Trophoblast cell (in vitro differentiated cells and primary cell): Measurements from ENCODE around the gene NDRG3.

ENCODE experiments used
- DNase-seq, 2 donors: peaks; one replicate each; pipeline ENCODE4 v3.0.0-alpha.2; 2016
- H2AFZ ChIP-seq: 2 replicates; pipeline ENCODE4 v1.6.1; 2013; ENCODE audit warnings: low read length, moderate library complexity, mild to moderate bottlenecking; ENCODE audit not compliant: insufficient read depth, poor library complexity
- H2AK5ac ChIP-seq: 2 replicates; pipeline ENCODE4 v1.6.1; 2013; ENCODE audit warnings: mild to moderate bottlenecking, low read length
- H2BK120ac ChIP-seq: 2 replicates; pipeline ENCODE4 v1.6.1; 2013; ENCODE audit warnings: low read length, mild to moderate bottlenecking, moderate library complexity; ENCODE audit not compliant: insufficient read depth, poor library complexity
- H2BK12ac ChIP-seq: 2 replicates; pipeline ENCODE4 v1.6.1; 2013; ENCODE audit warnings: mild to moderate bottlenecking, low read length, moderate library complexity
- H2BK5ac ChIP-seq: 2 replicates; pipeline ENCODE4 v1.6.1; 2013; ENCODE audit warnings: low read length, low read depth, moderate library complexity, mild to moderate bottlenecking; ENCODE audit not compliant: poor library complexity
- H3K14ac ChIP-seq: 2 replicates; pipeline ENCODE4 v1.6.1; 2013; ENCODE audit warnings: mild to moderate bottlenecking, low read length
- H3K18ac ChIP-seq: 2 replicates; pipeline ENCODE4 v1.6.1; 2013; ENCODE audit warnings: mild to moderate bottlenecking, low read length
- H3K23ac ChIP-seq: 2 replicates; pipeline ENCODE4 v1.6.1; 2013; ENCODE audit warnings: low read length
- H3K27ac ChIP-seq: 2 replicates; pipeline ENCODE4 v1.5.1; 2013; ENCODE audit warnings: low read depth, mild to moderate bottlenecking, inconsistent platforms, low read length, moderate library complexity
- H3K27me3 ChIP-seq: 2 replicates; pipeline ENCODE4 v1.6.1; 2013; ENCODE audit warnings: inconsistent platforms, mild to moderate bottlenecking, low read length, moderate library complexity; ENCODE audit not compliant: insufficient read depth
- H3K36me3 ChIP-seq, 2 experiments: 1 replicate in 1 of 2; 2 replicates in 1 of 2; pipeline ENCODE4 v1.6.1; 2013; ENCODE audit warnings: low read length in 2 of 2, mild to moderate bottlenecking in 2 of 2, moderate library complexity in 1 of 2; ENCODE audit not compliant: insufficient read depth in 2 of 2, control insufficient read depth in 1 of 2
- H3K4ac ChIP-seq: 2 replicates; pipeline ENCODE4 v1.6.1; 2013; ENCODE audit warnings: low read depth, mild to moderate bottlenecking, low read length, moderate library complexity
- H3K4me1 ChIP-seq, 2 experiments: 1 replicate in 1 of 2; 2 replicates in 1 of 2; pipeline ENCODE4 v1.6.1; 2013; ENCODE audit warnings: low read length in 2 of 2, mild to moderate bottlenecking in 2 of 2, moderate library complexity in 1 of 2; ENCODE audit not compliant: insufficient read depth in 2 of 2, control insufficient read depth in 1 of 2
- H3K4me2 ChIP-seq: 2 replicates; pipeline ENCODE4 v1.6.1; 2013; ENCODE audit warnings: inconsistent platforms, mild to moderate bottlenecking, low read length, moderate library complexity
- H3K4me3 ChIP-seq: 2 replicates; pipeline ENCODE4 v1.5.1; 2013; ENCODE audit warnings: mild to moderate bottlenecking, low read depth, low read length, inconsistent platforms
- H3K79me1 ChIP-seq: one replicate; pipeline ENCODE4 v1.6.1; 2013; ENCODE audit warnings: low read length
- H3K79me2 ChIP-seq: 2 replicates; pipeline ENCODE4 v1.6.1; 2013; ENCODE audit warnings: low read length, mild to moderate bottlenecking; ENCODE audit not compliant: control insufficient read depth, insufficient read depth, poor library complexity
- H3K9ac ChIP-seq: 2 replicates; pipeline ENCODE4 v1.6.1; 2013; ENCODE audit warnings: mild to moderate bottlenecking, low read length
- H3K9me3 ChIP-seq: 2 replicates; pipeline ENCODE4 v1.6.1; 2013; ENCODE audit warnings: low read depth, mild to moderate bottlenecking, control low read depth, inconsistent platforms, low read length; ENCODE audit not compliant: insufficient read depth
- H4K12ac ChIP-seq: 2 replicates; pipeline ENCODE4 v1.6.1; 2013; ENCODE audit warnings: low read depth, mild to moderate bottlenecking, low read length, moderate library complexity
- H4K8ac ChIP-seq: 2 replicates; pipeline ENCODE4 v1.6.1; 2013; ENCODE audit warnings: low read depth, mild to moderate bottlenecking, low read length, moderate library complexity
- H4K91ac ChIP-seq: one replicate; pipeline ENCODE4 v1.6.1; 2013; ENCODE audit warnings: low read depth, mild to moderate bottlenecking, low read length, moderate library complexity
- WGBS: extraction: QIAGEN DNeasy Blood & Tissue Kit; methylation state at CpG from one replicate; pipeline ENCODE4 v1.1.7; 2013; ENCODE audit warnings: missing lambda C conversion rate; ENCODE audit not compliant: insufficient read length, insufficient coverage; ENCODE audit errors: extremely low coverage; 5-methylcytosine and 5-hydroxymethylcytosine counted together

Gene NDRG3

DNA sequence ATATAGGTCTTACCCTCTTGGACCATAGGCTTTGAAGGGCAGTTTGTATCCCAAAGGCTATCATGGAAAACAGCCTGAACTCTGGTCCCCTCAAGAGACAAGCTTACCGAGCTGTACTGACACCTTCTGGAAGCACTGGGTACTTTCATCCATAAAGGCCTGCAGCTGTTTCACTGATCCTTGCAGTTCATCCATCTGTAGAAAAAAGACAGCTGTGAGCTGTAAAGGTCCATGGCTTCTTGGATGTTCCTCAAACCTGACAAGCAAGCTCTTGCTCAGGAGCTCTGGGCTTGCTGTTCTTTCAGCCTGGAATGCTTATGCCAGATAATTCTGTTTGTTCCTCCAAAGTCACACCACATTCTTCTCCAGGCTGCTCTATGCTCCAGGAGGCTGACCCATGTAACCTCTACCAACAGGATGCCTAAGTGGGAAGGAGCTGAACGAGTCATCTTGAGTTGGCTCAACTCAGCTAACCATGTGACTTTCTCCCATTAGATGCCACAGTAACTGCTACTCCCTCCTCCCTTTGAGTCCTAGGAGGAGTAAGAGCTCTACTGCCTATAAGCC is 8.8 kb upstream of the NDRG3 start:
- Histone ChIP-seq H4K91ac (no peak overlapping the region), H3K4ac (no peak overlapping the region)

DNA sequence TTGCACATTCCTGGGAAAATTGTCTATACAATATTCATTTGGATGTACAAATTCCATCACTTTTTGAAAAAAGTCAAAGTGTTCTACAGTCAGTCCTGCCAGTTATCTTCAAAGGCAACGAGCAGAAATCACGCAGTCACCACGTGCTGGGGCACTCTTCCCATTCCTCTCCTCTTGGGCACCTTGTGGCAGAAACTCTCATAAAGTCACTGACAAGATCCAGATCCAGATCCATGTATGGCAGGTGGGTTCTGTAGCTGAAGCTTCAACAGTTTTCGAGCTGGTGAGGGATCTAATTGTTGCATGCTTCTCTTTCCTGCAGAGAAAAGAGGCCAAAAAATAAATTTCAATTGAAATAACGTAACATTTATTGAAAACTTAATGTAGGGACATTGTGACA is 6.7 kb upstream of the NDRG3 start:
- no peak overlapping the region for H2AK5ac ChIP-seq
- H3K36me3 ChIP-seq: peaks cover 27 to 32% of the 10 kb centered on the region in 2 experiments
- H3K4me1 ChIP-seq: no peaks in the 10 kb centered on the region
- no peak overlapping the region for H3K4me2 ChIP-seq
- H2BK5ac ChIP-seq: no peak overlapping the region
- no peak overlapping the region for H3K4ac ChIP-seq
- no peaks in the 10 kb centered on the region for H3K27me3 ChIP-seq
- no peak overlapping the region for H2BK12ac ChIP-seq
- no peak overlapping the region for H4K91ac ChIP-seq
- H2BK120ac ChIP-seq: no peak overlapping the region
- whole genome bisulfite sequencing: no CpG with 5 or more reads among the region's 5 CpGs
- no peak overlapping the region for H3K23ac ChIP-seq
- H3K9ac ChIP-seq: no peak overlapping the region
- H3K4me3 ChIP-seq: no peak overlapping the region
- H3K18ac ChIP-seq: no peak overlapping the region
- no peak overlapping the region for H3K14ac ChIP-seq
- H3K9me3 ChIP-seq: peaks cover 1% of the 10 kb centered on the region
- no peak overlapping the region for H2AFZ ChIP-seq
- DNase-seq: no peak
- H3K27ac ChIP-seq: no peak overlapping the region
- no peak overlapping the region for H4K8ac ChIP-seq
- H4K12ac ChIP-seq: no peak overlapping the region
- no peaks in the 10 kb centered on the region for H3K79me1 ChIP-seq
- no peaks in the 10 kb centered on the region for H3K79me2 ChIP-seq

More for the DNA sequence above, 8.8 kb upstream of the NDRG3 start:
- H3K79me2 ChIP-seq: no peaks in the 10 kb centered on the region
- H3K18ac ChIP-seq: no peak overlapping the region
- no peak overlapping the region for H3K27ac ChIP-seq
- no peak overlapping the region for H3K4me2 ChIP-seq
- no peak overlapping the region for H2BK5ac ChIP-seq
- H3K79me1 ChIP-seq: no peaks in the 10 kb centered on the region
- H3K9ac ChIP-seq: no peak overlapping the region
- H2BK120ac ChIP-seq: no peak overlapping the region
- no peak overlapping the region for H3K4me3 ChIP-seq
- peak; percentile 48 to 79 for DNase-seq
- H3K36me3 ChIP-seq: peaks cover 29 to 33% of the 10 kb centered on the region in 2 experiments
- no peaks in the 10 kb centered on the region for H3K4me1 ChIP-seq
- no peak overlapping the region for H4K12ac ChIP-seq
- no peaks in the 10 kb centered on the region for H3K27me3 ChIP-seq
- no peak overlapping the region for H2AK5ac ChIP-seq
- WGBS: no CpG with 5 or more reads among the region's 2 CpGs
- H2BK12ac ChIP-seq: no peak overlapping the region
- no peak overlapping the region for H3K23ac ChIP-seq
- no peak overlapping the region for H3K14ac ChIP-seq
- H2AFZ ChIP-seq: no peak overlapping the region
- H3K9me3 ChIP-seq: peaks cover 1% of the 10 kb centered on the region
- no peak overlapping the region for H4K8ac ChIP-seq

DNA sequence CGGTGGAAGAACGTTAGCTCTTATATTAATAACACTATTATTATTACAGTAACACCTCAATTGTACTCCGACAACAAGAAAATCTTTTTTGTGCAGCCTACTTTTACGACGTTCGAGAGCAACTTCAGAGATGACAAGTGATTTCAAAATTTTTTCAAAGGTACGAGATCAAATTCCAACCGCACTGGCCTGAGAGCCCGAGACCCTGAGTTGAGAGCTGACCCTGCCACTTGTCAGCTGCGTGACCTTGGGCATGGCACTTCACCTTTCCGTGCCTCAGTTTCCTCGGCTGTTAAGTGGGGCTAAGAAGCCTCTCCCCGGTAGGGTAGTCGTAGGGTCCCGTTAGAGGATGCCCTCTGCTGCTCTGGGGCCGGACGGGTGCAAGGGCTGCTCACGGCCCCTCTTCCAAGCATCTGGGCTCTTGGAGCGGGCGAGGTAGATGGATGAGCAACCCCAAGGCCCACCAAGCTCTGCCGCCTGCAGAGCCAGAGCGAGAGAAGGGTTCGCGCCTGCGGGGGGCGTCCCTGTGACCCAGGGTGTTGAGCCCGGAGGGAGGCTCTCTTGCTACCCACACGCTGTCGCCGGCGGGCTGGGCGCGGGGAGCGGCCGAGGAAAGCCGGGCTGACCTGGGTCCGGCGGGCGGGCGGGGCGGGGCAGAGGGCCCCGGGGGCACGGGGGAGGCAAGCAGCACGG is 510 bp downstream of the NDRG3 start:
- Histone ChIP-seq H2BK120ac (no peak overlapping the region), H4K8ac (peak overlapping the region; percentile 66), H2BK5ac (no peak overlapping the region), H3K79me2 (peaks cover 5% of the 10 kb centered on the region), H3K4me3 (peak overlapping the region; percentile 88), H3K4me2 (peak overlapping the region; percentile 95), H2AK5ac (no peak overlapping the region), H3K4ac (peak overlapping the region; percentile 23), H3K14ac (peak overlapping the region; percentile 13), H3K27me3 (no peaks in the 10 kb centered on the region), H4K12ac (peak overlapping the region; percentile 6), H3K18ac (peak overlapping the region; percentile 40), H2BK12ac (no peak overlapping the region), H4K91ac (peak overlapping the region; percentile 0), H3K4me1 (peaks cover 2 to 6% of the 10 kb centered on the region in 2 experiments), H2AFZ (peak overlapping the region; percentile 91), H3K27ac (no peak overlapping the region), H3K23ac (no peak overlapping the region), H3K36me3 (peaks cover 0 to 2% of the 10 kb centered on the region in 2 experiments), H3K9me3 (no peaks in the 10 kb centered on the region), H3K79me1 (peaks cover 7% of the 10 kb centered on the region), H3K9ac (peak overlapping the region; percentile 68)
- WGBS: no CpG with 5 or more reads among the region's 44 CpGs
- peak; percentile 9 to 47 for DNase-seq

DNA sequence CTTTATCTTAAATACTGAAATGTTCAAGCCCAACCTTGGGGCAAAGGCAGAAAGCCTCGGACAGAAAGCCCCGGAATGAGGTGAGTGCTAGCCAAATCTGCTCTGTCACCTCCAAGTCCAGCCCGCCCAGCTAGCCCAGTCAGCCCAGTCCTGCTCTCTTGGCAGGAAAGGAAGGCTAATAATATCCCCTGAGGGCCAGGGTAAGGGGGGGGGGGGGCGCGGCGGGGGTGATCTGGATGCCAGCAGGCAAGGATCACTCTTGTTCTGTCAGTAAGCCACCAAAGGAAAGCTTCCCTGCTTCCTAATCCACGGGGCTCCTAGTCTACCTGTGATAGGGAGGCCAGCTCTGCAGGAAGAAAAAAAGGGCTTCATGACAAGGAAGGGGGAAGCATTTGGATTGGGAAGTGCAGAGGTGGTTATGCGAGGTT is 1.1 kb downstream of the NDRG3 start:
- Histone ChIP-seq H3K36me3 (no peaks in the 10 kb centered on the region), H2AFZ (no peak overlapping the region), H3K23ac (no peak overlapping the region), H3K27me3 (no peaks in the 10 kb centered on the region), H3K4me1 (peaks cover 2 to 6% of the 10 kb centered on the region in 2 experiments), H3K4ac (no peak overlapping the region), H3K79me1 (peaks cover 7% of the 10 kb centered on the region), H4K91ac (no peak overlapping the region), H4K8ac (no peak overlapping the region), H3K9me3 (no peaks in the 10 kb centered on the region), H3K4me2 (peak overlapping the region; percentile 95), H2BK5ac (no peak overlapping the region), H3K4me3 (no peak overlapping the region), H3K18ac (no peak overlapping the region), H2BK120ac (no peak overlapping the region), H2BK12ac (no peak overlapping the region), H4K12ac (no peak overlapping the region), H3K9ac (no peak overlapping the region), H3K14ac (no peak overlapping the region), H3K27ac (no peak overlapping the region), H3K79me2 (peaks cover 5% of the 10 kb centered on the region), H2AK5ac (no peak overlapping the region)
- no CpG with 5 or more reads among the region's 8 CpGs for WGBS
- DNase-seq: peak in 1 of 2 donors; percentile 8
